B cell (primary cell): Measurements from ENCODE around the gene SOX18. TPM values are rescaled to one million over a fixed set of nuclear protein-coding genes. Genes with fewer than 3 reads are reported as not detected.

ENCODE experiments used
- ATAC-seq: fragments of 200-7000 bp; cut with Tn5 transposase; one replicate; pipeline ENCODE4 v1.10.0; 2021; ENCODE audit warnings: low read depth, mild to moderate bottlenecking, moderate number of reproducible peaks, moderate library complexity
- CTCF ChIA-PET: fragments of 350-600 bp; sonication (Branson Sonifier 250); formaldehyde crosslinking; loops from one replicate; lab custom pipeline; 2021; ENCODE audit warnings: antibody characterized with exemption, inconsistent platforms; lab: Charles Lee
- POLR2A ChIA-PET: fragments of 350-600 bp; sonication (Branson Sonifier 250); formaldehyde crosslinking; loops from one replicate; lab custom pipeline; 2021; ENCODE audit warnings: antibody characterized with exemption; lab: Charles Lee
- DNase-seq: peaks from one replicate; pipeline ENCODE4 v3.0.0; 2013
- H2AFZ ChIP-seq: 2 replicates; pipeline ENCODE4 v1.6.1; 2012; ENCODE audit warnings: mild to moderate bottlenecking, low read depth, low read length; ENCODE audit not compliant: insufficient read depth, poor library complexity, severe bottlenecking
- H3K27ac ChIP-seq, 2 donors: 1 replicate in 1 of 2; 2 replicates in 1 of 2; pipeline ENCODE4 v1.5.1; 2012 to 2013; ENCODE audit warnings: low read length in 2 of 2, mild to moderate bottlenecking in 2 of 2, moderate library complexity in 1 of 2
- H3K27me3 ChIP-seq, 4 experiments: fragments of 200-600 bp in 1 of 4; sonication (generic) in 1 of 4; replicated peaks in 1 of 4; 1 replicate in 2 of 4; 2 replicates in 2 of 4; pipeline versions ENCODE4 v1.6.1 to v1.7.0; 2013 to 2016; ENCODE audit warnings: low read length in 3 of 4, mild to moderate bottlenecking in 2 of 4, mixed read lengths in 1 of 4, moderate library complexity in 1 of 4; ENCODE audit not compliant: insufficient read depth in 4 of 4, control insufficient read depth in 3 of 4; ENCODE audit errors: control extremely low read depth in 1 of 4
- H3K36me3 ChIP-seq, 2 experiments: replicated peaks in 1 of 2; 1 replicate in 1 of 2; 2 replicates in 1 of 2; pipeline versions ENCODE4 v1.6.1 to v1.7.1; 2013; ENCODE audit warnings: low read length in 1 of 2; ENCODE audit not compliant: insufficient read depth in 2 of 2, control insufficient read depth in 1 of 2; ENCODE audit errors: control extremely low read depth in 1 of 2, extremely low read depth in 1 of 2
- H3K4me1 ChIP-seq, 2 donors: fragments of 200-600 bp in 1 of 2; sonication (generic) in 1 of 2; 1 replicate in 1 of 2; 2 replicates in 1 of 2; pipeline versions ENCODE4 v1.5.1 to v1.6.1; 2013 to 2017; ENCODE audit warnings: low read length in 2 of 2; ENCODE audit not compliant: control insufficient read depth in 2 of 2, insufficient read depth in 2 of 2
- H3K4me2 ChIP-seq: replicated peaks from 2 replicates; pipeline ENCODE3; 2012; ENCODE audit warnings: mild to moderate bottlenecking, low read depth, low read length; ENCODE audit not compliant: poor library complexity, severe bottlenecking
- H3K4me3 ChIP-seq, 5 experiments: fragments of 200-600 bp in 1 of 5; sonication (generic) in 1 of 5; 1 replicate in 3 of 5; 2 replicates in 2 of 5; pipeline versions ENCODE4 v1.5.1 to v1.7.0; 2011 to 2016; ENCODE audit warnings: low read length in 4 of 5, mild to moderate bottlenecking in 4 of 5, low read depth in 2 of 5, control low read depth in 1 of 5, moderate library complexity in 1 of 5; ENCODE audit not compliant: insufficient read depth in 1 of 5; ENCODE audit errors: control extremely low read depth in 1 of 5, extremely low read depth in 1 of 5
- H3K79me2 ChIP-seq: fragments of 200-600 bp; sonication (generic); one replicate; pipeline ENCODE4 v1.6.0; 2016; ENCODE audit warnings: low read length; ENCODE audit not compliant: control insufficient read depth, insufficient read depth
- H3K9ac ChIP-seq: fragments of 200-600 bp; sonication (generic); 2 replicates; pipeline ENCODE4 v1.6.1; 2017; ENCODE audit warnings: mild to moderate bottlenecking, low read length, moderate library complexity
- H3K9me3 ChIP-seq, 3 donors: one replicate each; pipeline versions ENCODE4 v1.6.1 to v1.7.1; 2013; ENCODE audit warnings: low read length in 2 of 3; ENCODE audit not compliant: control insufficient read depth in 2 of 3, insufficient read depth in 1 of 3; ENCODE audit errors: control extremely low read depth in 1 of 3
- H4K20me1 ChIP-seq: 2 replicates; pipeline ENCODE4 v1.6.0; 2012; ENCODE audit warnings: mild to moderate bottlenecking, low read length; ENCODE audit not compliant: insufficient read depth, control insufficient read depth, poor library complexity, severe bottlenecking
- H3K27ac Mint-ChIP-seq: one replicate; pipeline ENCODE4 v1.8.0; 2021; ENCODE audit warnings: mixed read lengths
- H3K27me3 Mint-ChIP-seq: one replicate; pipeline ENCODE4 v1.8.0; 2021; ENCODE audit warnings: mixed read lengths
- H3K4me1 Mint-ChIP-seq: one replicate; pipeline ENCODE4 v1.8.0; 2021; ENCODE audit warnings: mixed read lengths
- H3K4me3 Mint-ChIP-seq: one replicate; pipeline ENCODE4 v1.8.0; 2021; ENCODE audit warnings: mixed read lengths
- H3K9me3 Mint-ChIP-seq: one replicate; pipeline ENCODE4 v1.8.0; 2022; ENCODE audit warnings: mixed read lengths; ENCODE audit not compliant: insufficient read depth
- CTCF ChIP-seq: fragments of 200-600 bp; IDR thresholded peaks from one replicate; pipeline ENCODE4 v1.8.0; 2022; ENCODE audit warnings: antibody characterized with exemption, mild to moderate bottlenecking
- EZH2 ChIP-seq: IDR thresholded peaks from 2 replicates; pipeline ENCODE4 v1.6.1; 2012; ENCODE audit warnings: borderline replicate concordance, low read depth, mild to moderate bottlenecking, moderate library complexity, low read length; ENCODE audit not compliant: insufficient read depth, poor library complexity, severe bottlenecking
- WGBS: methylation state at CpG from one replicate; pipeline ENCODE4 v1.1.5; 2013; ENCODE audit warnings: missing lambda C conversion rate; ENCODE audit not compliant: insufficient coverage; 5-methylcytosine and 5-hydroxymethylcytosine counted together
- intact Hi-C: fragments of 100-400 bp; cut with micrococcal nuclease; formaldehyde crosslinking; loops from one replicate; pipeline ENCODE4 v1.10.0; 2022
- polyA plus RNA-seq: library from polyadenylated mRNA; depleted of rRNA; stranded (reverse); fragments of >200 nt; gene quantifications from 2 replicates; pipeline ENCODE4 v1.2.3, GENCODE V29; 2012
- total RNA-seq, 2 donors: library from RNA; stranded (reverse); fragments of 120-200 nt in 1 of 2; gene quantifications; 1 replicate in 1 of 2; 2 replicates in 1 of 2; pipeline versions ENCODE4 v1.2.3 to v1.2.4, GENCODE V29; 2013 to 2022

SOX18 gene
- total and polyA plus RNA-seq, 2 donors (not counting 1 experiment from before 2014, with no cell fraction given): not detected

DNA sequence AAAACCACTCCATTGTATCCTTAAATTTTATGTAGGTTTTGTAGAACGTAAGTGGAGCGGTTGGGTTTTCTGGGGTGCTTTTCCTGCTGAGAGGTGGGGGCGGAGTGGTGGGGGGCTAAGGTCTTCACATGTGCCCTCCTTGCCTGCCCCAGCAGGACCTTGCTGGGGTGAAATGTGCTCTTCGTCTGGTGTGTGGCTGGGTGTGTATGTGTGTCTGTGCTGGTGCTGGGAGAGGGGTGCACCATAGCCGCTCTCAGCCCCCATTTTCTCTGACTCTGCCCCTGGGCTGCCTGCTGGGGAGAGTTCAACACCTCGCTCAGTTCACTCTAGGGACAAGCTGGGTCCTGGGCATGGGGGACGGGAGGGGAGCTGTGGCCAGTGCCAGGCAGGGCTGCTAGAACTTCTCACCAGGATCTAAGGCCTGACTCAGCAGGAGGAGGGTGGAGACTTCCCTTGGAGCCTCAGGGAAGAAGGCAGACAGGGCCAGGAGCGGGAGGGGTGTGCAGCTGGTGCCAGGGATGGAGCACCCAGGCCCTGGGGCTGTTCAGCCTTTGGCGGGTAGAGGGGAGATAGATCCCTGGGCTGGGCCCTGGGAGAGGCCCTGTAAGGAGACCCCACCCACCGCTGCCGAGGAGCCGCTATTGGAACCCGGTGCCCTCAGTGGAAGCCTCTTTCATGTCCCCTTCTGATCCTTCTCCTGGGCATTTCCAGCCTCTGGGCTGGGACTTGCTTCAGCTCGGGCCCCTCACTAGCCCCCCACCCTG is 4.8 kb downstream of the SOX18 start:
- peak overlapping the region; percentile 20 for H3K27ac Mint-ChIP-seq
- no peak for ATAC-seq
- Histone ChIP-seq H3K79me2 (no peaks in the 10 kb centered on the region), H3K4me3 (no peak overlapping the region), H3K9ac (no peak overlapping the region), H4K20me1 (no peaks in the 10 kb centered on the region), H3K36me3 (no peaks in the 10 kb centered on the region), H2AFZ (no peak overlapping the region), H3K4me1 (peaks cover 13 to 15% of the 10 kb centered on the region in 2 donors), H3K4me2 (no peak overlapping the region), H3K27ac (no peak overlapping the region), H3K27me3 (peaks cover 0 to 34% (median 11%) of the 10 kb centered on the region in 4 experiments), H3K9me3 (peaks cover 0 to 3% (median 0%) of the 10 kb centered on the region in 3 donors)
- peaks cover 39% of the 10 kb centered on the region for H3K27me3 Mint-ChIP-seq
- H3K4me3 Mint-ChIP-seq: no peak overlapping the region
- H3K4me1 Mint-ChIP-seq: peaks cover 16% of the 10 kb centered on the region
- WGBS: 98% methylated on average over 11 of the region's 14 CpGs
- H3K9me3 Mint-ChIP-seq: no peaks in the 10 kb centered on the region
- POLR2A ChIA-PET: interaction anchor here (1.6 kb wide), 1 partner anchor 33 kb away, joined by 4 read pairs; no protein-coding TSS in a partner anchor
- intact Hi-C loops: no loop called here
- CTCF ChIA-PET: interaction anchor here (1.0 kb wide), 1 partner anchor 13 kb away, joined by 3 read pairs; no protein-coding TSS in a partner anchor
- TF ChIP-seq CTCF (no peak), EZH2 (no peak)
- no peak for DNase-seq

DNA sequence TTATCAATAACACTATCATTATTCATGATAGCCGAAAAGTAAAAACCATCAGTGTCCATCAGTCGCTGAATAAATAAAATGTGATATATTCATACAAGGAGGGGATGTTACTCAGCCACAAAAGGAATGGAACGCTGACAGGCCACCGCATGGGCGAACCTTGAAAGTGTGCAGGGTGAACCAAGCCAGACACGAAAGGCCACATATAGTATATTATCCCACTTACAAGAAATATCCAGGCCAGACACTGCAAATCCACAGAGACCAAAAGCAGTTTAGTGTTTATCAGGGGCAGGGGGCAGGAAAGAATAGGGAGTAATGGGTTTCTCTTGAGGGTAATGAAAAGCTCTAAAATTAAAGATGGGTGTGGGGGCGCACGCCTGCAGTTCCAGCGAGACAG is 5.7 kb downstream of the SOX18 start:
- Histone ChIP-seq H4K20me1 (no peaks in the 10 kb centered on the region), H3K4me3 (no peak overlapping the region), H3K9me3 (peaks cover 0 to 3% (median 0%) of the 10 kb centered on the region in 3 donors), H3K36me3 (no peaks in the 10 kb centered on the region), H3K4me1 (peaks cover 20 to 21% of the 10 kb centered on the region in 2 donors), H3K79me2 (no peaks in the 10 kb centered on the region), H2AFZ (no peak overlapping the region), H3K9ac (no peak overlapping the region), H3K27ac (no peak overlapping the region), H3K4me2 (no peak overlapping the region), H3K27me3 (peaks cover 0 to 33% (median 11%) of the 10 kb centered on the region in 4 experiments)
- POLR2A ChIA-PET: interaction anchor here (1.6 kb wide), 1 partner anchor 34 kb away, joined by 4 read pairs; no protein-coding TSS in a partner anchor
- DNase-seq (no peak), ATAC-seq (no peak)
- WGBS: no CpG with 5 or more reads among the region's 9 CpGs
- CTCF ChIA-PET: interaction anchor here (0.7 to 0.9 kb wide), 3 partner anchors 14 to 186 kb away, joined by 3 to 5 read pairs (median 3); no protein-coding TSS in a partner anchor
- Mint-ChIP-seq H3K27ac (no peak overlapping the region), H3K27me3 (peaks cover 39% of the 10 kb centered on the region), H3K9me3 (no peaks in the 10 kb centered on the region), H3K4me3 (no peak overlapping the region), H3K4me1 (peaks cover 20% of the 10 kb centered on the region)
- no peak for TF ChIP-seq EZH2
- TF ChIP-seq CTCF: no peak
- intact Hi-C loops: no loop called here
